Neural cell (in vitro differentiated cells): Measurements from ENCODE around the gene DMWD. TPM values are rescaled to one million over a fixed set of nuclear protein-coding genes. Genes with fewer than 3 reads are reported as not detected.

Experiments used
- H2AFZ ChIP-seq: fragments of 200-600, 300-800 bp; sonication (generic), shearing (Covaris generic); 2 replicates; pipeline ENCODE4 v1.6.0; 2014; ENCODE audit warnings: low read depth, mild to moderate bottlenecking, antibody characterized with exemption, low read length, moderate library complexity
- H3F3A ChIP-seq: fragments of 200-600 bp; shearing (Covaris generic); 2 replicates; pipeline ENCODE4 v1.6.1; 2016; ENCODE audit warnings: mild to moderate bottlenecking, moderate library complexity, mixed read lengths, antibody characterized with exemption, low read length; ENCODE audit not compliant: insufficient read depth, poor library complexity, severe bottlenecking
- H3K27ac ChIP-seq: fragments of 200-600, 300-800 bp; sonication (generic), shearing (Covaris generic); 2 replicates; pipeline ENCODE4 v1.5.1; 2014; ENCODE audit warnings: mild to moderate bottlenecking, low read length, moderate library complexity
- H3K27me3 ChIP-seq: fragments of 300-800, 200-600 bp; sonication (generic), shearing (Covaris generic); 2 replicates; pipeline ENCODE4 v1.6.0; 2014; ENCODE audit warnings: mild to moderate bottlenecking, low read depth, low read length, moderate library complexity; ENCODE audit not compliant: insufficient read depth
- H3K36me3 ChIP-seq: fragments of 300-800, 200-600 bp; sonication (generic), shearing (Covaris generic); 2 replicates; pipeline ENCODE4 v1.5.1; 2014; ENCODE audit warnings: mild to moderate bottlenecking, antibody characterized with exemption, low read length, moderate library complexity; ENCODE audit not compliant: insufficient read depth
- H3K4me2 ChIP-seq: fragments of 300-800, 200-600 bp; sonication (generic), shearing (Covaris generic); 2 replicates; pipeline ENCODE4 v1.6.0; 2014; ENCODE audit warnings: mild to moderate bottlenecking, low read length
- H3K4me3 ChIP-seq: fragments of 300-800, 200-600 bp; sonication (generic), shearing (Covaris generic); 2 replicates; pipeline ENCODE4 v1.5.1; 2014; ENCODE audit warnings: mild to moderate bottlenecking, low read length, moderate library complexity
- H3K79me2 ChIP-seq: fragments of 200-600 bp; shearing (Covaris generic); replicated peaks from 2 replicates; pipeline ENCODE4 v1.6.0; 2014; ENCODE audit warnings: mild to moderate bottlenecking, low read length, moderate library complexity; ENCODE audit not compliant: insufficient read depth
- H3K9ac ChIP-seq: fragments of 300-800, 200-600 bp; sonication (generic), shearing (Covaris generic); 2 replicates; pipeline ENCODE4 v1.6.1; 2016; ENCODE audit warnings: mild to moderate bottlenecking, low read length, mixed read lengths
- H3K9me2 ChIP-seq: fragments of 200-600 bp; shearing (Covaris generic); 2 replicates; pipeline ENCODE4 v1.6.1; 2016; ENCODE audit warnings: mild to moderate bottlenecking, low read length, mixed read lengths; ENCODE audit not compliant: insufficient read depth
- H3K9me3 ChIP-seq: fragments of 200-600, 300-800 bp; sonication (generic), shearing (Covaris generic); 2 replicates; pipeline ENCODE4 v1.6.1; 2016; ENCODE audit warnings: mild to moderate bottlenecking, mixed run types, low read length, moderate library complexity, mixed read lengths
- H4K20me1 ChIP-seq: fragments of 200-600 bp; shearing (Covaris generic); 2 replicates; pipeline ENCODE4 v1.6.1; 2016; ENCODE audit warnings: mild to moderate bottlenecking, mixed run types; ENCODE audit not compliant: insufficient read depth
- EP300 ChIP-seq: fragments of 450-650 bp; conservative IDR thresholded peaks from 2 replicates; pipeline ENCODE4 v1.6.1; 2014; ENCODE audit warnings: antibody characterized with exemption, mild to moderate bottlenecking, moderate library complexity; ENCODE audit not compliant: poor library complexity, severe bottlenecking
- EZH2 ChIP-seq: fragments of 200-600, 300-800 bp; shearing (Covaris generic), sonication (generic); IDR thresholded peaks from 2 replicates; pipeline ENCODE4 v1.6.1; 2014; ENCODE audit warnings: antibody characterized with exemption, low read length, borderline replicate concordance, mild to moderate bottlenecking; ENCODE audit not compliant: insufficient read depth, poor library complexity, severe bottlenecking
- MXI1 ChIP-seq: fragments of 450-650 bp; conservative IDR thresholded peaks from 2 replicates; pipeline ENCODE4 v1.6.1; 2014; ENCODE audit warnings: antibody characterized with exemption, mild to moderate bottlenecking; ENCODE audit not compliant: poor library complexity, severe bottlenecking
- POLR2AphosphoS5 ChIP-seq: IDR thresholded peaks from 2 replicates; pipeline ENCODE4 v1.6.1; 2012
- RAD21 ChIP-seq: fragments of 450-650 bp; conservative IDR thresholded peaks from 2 replicates; pipeline ENCODE4 v1.6.1; 2014; ENCODE audit warnings: antibody characterized with exemption, mild to moderate bottlenecking, moderate library complexity
- SMC3 ChIP-seq: fragments of 450-650 bp; conservative IDR thresholded peaks from 2 replicates; pipeline ENCODE4 v1.6.1; 2014; ENCODE audit warnings: antibody characterized with exemption, mild to moderate bottlenecking, moderate library complexity; ENCODE audit not compliant: poor library complexity
- TAF1 ChIP-seq: IDR thresholded peaks from 2 replicates; pipeline ENCODE4 v1.6.1; 2012; ENCODE audit warnings: low read depth
- polyA plus RNA-seq: library from polyadenylated mRNA; depleted of rRNA; stranded (reverse); fragments of >200 nt; gene quantifications from 2 replicates; pipeline ENCODE4 v1.2.3, GENCODE V29; 2014
- TF ChIP-seq, protein P1 (sequence below): IDR thresholded peaks from 2 replicates; pipeline ENCODE4 v1.6.1; 2012; ENCODE audit warnings: borderline replicate concordance
- TF ChIP-seq, protein P2 (sequence below): fragments of 450-650 bp; IDR thresholded peaks from 2 replicates; pipeline ENCODE4 v1.5.1; 2014; ENCODE audit warnings: antibody characterized with exemption, mild to moderate bottlenecking, moderate library complexity; ENCODE audit not compliant: poor library complexity, severe bottlenecking

Gene DMWD
- polyA plus RNA-seq, 1 donor from 2014 or later = 20.4 TPM

DNA sequence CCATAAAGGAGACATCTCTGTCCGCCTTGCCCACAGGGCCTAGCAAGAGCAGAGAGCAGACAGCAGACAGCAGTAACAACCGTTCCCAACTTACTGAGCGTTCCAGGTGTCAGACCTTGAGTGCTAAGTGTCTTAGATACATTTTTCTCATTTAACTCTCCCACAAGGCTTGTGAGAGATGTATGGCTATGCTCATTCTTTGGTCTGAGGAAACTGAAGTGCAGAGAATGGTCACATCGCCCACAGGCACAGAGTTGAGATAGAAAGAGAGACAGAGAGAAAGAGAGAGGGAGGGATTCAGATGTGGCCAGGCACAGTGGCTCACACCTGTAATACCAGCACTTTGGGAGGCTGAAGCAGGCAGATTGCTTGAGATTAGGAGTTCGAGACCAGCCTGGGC is 45.1 kb downstream of the DMWD start:
- Histone ChIP-seq H3F3A (no peaks in the 10 kb centered on the region), H3K4me3 (no peak overlapping the region), H3K9me2 (no peaks in the 10 kb centered on the region), H3K36me3 (no peaks in the 10 kb centered on the region), H2AFZ (no peak overlapping the region), H3K27me3 (no peaks in the 10 kb centered on the region), H3K9ac (no peak overlapping the region), H4K20me1 (no peaks in the 10 kb centered on the region), H3K27ac (no peak overlapping the region), H3K4me2 (no peak overlapping the region), H3K79me2 (no peaks in the 10 kb centered on the region), H3K9me3 (no peaks in the 10 kb centered on the region)
- TF ChIP-seq, protein P1, sequence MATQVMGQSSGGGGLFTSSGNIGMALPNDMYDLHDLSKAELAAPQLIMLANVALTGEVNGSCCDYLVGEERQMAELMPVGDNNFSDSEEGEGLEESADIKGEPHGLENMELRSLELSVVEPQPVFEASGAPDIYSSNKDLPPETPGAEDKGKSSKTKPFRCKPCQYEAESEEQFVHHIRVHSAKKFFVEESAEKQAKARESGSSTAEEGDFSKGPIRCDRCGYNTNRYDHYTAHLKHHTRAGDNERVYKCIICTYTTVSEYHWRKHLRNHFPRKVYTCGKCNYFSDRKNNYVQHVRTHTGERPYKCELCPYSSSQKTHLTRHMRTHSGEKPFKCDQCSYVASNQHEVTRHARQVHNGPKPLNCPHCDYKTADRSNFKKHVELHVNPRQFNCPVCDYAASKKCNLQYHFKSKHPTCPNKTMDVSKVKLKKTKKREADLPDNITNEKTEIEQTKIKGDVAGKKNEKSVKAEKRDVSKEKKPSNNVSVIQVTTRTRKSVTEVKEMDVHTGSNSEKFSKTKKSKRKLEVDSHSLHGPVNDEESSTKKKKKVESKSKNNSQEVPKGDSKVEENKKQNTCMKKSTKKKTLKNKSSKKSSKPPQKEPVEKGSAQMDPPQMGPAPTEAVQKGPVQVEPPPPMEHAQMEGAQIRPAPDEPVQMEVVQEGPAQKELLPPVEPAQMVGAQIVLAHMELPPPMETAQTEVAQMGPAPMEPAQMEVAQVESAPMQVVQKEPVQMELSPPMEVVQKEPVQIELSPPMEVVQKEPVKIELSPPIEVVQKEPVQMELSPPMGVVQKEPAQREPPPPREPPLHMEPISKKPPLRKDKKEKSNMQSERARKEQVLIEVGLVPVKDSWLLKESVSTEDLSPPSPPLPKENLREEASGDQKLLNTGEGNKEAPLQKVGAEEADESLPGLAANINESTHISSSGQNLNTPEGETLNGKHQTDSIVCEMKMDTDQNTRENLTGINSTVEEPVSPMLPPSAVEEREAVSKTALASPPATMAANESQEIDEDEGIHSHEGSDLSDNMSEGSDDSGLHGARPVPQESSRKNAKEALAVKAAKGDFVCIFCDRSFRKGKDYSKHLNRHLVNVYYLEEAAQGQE = no peak
- TF ChIP-seq POLR2AphosphoS5 (no peak), SMC3 (no peak), EP300 (no peak), MXI1 (no peak), TAF1 (no peak), EZH2 (no peak), RAD21 (no peak)
- TF ChIP-seq, protein P2, sequence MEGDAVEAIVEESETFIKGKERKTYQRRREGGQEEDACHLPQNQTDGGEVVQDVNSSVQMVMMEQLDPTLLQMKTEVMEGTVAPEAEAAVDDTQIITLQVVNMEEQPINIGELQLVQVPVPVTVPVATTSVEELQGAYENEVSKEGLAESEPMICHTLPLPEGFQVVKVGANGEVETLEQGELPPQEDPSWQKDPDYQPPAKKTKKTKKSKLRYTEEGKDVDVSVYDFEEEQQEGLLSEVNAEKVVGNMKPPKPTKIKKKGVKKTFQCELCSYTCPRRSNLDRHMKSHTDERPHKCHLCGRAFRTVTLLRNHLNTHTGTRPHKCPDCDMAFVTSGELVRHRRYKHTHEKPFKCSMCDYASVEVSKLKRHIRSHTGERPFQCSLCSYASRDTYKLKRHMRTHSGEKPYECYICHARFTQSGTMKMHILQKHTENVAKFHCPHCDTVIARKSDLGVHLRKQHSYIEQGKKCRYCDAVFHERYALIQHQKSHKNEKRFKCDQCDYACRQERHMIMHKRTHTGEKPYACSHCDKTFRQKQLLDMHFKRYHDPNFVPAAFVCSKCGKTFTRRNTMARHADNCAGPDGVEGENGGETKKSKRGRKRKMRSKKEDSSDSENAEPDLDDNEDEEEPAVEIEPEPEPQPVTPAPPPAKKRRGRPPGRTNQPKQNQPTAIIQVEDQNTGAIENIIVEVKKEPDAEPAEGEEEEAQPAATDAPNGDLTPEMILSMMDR = no peak

DNA sequence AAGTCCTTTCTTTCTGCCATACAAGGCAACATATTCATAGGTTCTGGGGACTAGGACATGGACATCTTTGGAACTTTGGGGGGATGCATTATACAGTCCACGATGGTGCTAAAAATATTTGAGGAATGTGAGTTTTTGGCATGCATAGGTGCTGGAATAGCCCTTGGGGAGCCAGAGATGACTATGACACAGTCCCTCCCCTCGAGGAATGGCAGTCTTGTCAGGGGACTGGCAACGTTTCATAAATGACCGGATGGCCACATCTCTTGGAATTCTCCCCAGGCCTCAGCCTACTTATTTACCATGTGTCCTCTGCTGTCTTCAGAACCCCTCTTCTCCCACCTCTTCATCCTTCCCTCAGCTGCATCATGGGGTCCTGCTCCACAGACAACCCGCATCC is 45.8 kb downstream of the DMWD start:
- H3K27ac ChIP-seq = no peak overlapping the region
- H3K9me3 ChIP-seq = no peaks in the 10 kb centered on the region
- no peaks in the 10 kb centered on the region for H3F3A ChIP-seq
- no peaks in the 10 kb centered on the region for H3K79me2 ChIP-seq
- no peak overlapping the region for H3K4me3 ChIP-seq
- no peak for TF ChIP-seq MXI1
- TF ChIP-seq TAF1 = no peak
- TF ChIP-seq, protein P1 = no peak
- TF ChIP-seq, protein P2 = no peak
- no peak for TF ChIP-seq SMC3
- no peak for TF ChIP-seq EP300
- TF ChIP-seq RAD21 = no peak
- no peak for TF ChIP-seq POLR2AphosphoS5
- TF ChIP-seq EZH2 = no peak
- no peaks in the 10 kb centered on the region for H3K27me3 ChIP-seq
- no peaks in the 10 kb centered on the region for H3K9me2 ChIP-seq
- H3K9ac ChIP-seq = no peak overlapping the region
- no peak overlapping the region for H2AFZ ChIP-seq
- no peaks in the 10 kb centered on the region for H3K36me3 ChIP-seq
- no peaks in the 10 kb centered on the region for H4K20me1 ChIP-seq
- H3K4me2 ChIP-seq = no peak overlapping the region
